ENCODE results near the gene ALDH4A1. TPM values are rescaled to one million over a fixed set of nuclear protein-coding genes. Genes with fewer than 3 reads are reported as not detected.

ALDH4A1 gene
- total RNA-seq, 3 donors from 2014 or later = 2.7 to 7.7 (median 5.6) TPM

DNA sequence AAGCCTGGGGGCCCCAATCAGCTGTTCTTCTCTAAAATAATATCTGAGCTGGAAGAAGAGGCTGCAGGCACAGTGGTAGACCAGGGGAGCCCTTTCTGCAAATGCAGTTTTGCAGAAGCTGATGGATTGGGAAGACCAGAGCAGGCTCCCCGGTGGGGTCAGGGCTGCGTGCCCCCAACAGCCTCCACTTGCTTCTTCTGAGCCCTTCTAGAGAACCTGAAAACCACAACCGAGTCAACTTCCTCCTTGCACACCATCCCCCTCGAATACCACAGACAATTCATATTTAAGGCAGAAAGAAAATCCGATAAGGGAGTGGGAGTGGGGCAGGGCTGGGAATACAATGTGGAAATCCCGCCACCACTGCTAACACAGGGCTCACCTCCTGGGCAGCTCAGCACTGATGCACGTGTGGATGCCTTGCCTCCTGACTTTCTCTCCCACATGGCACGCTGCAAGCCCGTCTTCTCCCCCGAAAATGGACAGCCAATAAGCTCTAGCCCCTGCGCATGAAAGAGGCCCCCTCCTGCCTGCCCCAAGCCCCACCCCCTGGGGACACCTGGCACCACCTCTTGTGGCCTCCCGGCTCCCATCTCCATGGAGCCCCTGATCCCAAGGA is 25.4 kb upstream of the ALDH4A1 start:
- H3K9me3 ChIP-seq = no peaks in the 10 kb centered on the region
- ATAC-seq (peak; percentile 54), DNase-seq (no peak)
- no peaks in the 10 kb centered on the region for H3K36me3 ChIP-seq (ENCODE audit: low read depth)
- no peak overlapping the region for H3K4me3 ChIP-seq
- intact Hi-C loops (cut with DNase I, micrococcal nuclease) = no loop called here
- peaks cover 25% of the 10 kb centered on the region for H3K4me1 ChIP-seq (ENCODE audit: low read depth)
- TF ChIP-seq, protein P1, sequence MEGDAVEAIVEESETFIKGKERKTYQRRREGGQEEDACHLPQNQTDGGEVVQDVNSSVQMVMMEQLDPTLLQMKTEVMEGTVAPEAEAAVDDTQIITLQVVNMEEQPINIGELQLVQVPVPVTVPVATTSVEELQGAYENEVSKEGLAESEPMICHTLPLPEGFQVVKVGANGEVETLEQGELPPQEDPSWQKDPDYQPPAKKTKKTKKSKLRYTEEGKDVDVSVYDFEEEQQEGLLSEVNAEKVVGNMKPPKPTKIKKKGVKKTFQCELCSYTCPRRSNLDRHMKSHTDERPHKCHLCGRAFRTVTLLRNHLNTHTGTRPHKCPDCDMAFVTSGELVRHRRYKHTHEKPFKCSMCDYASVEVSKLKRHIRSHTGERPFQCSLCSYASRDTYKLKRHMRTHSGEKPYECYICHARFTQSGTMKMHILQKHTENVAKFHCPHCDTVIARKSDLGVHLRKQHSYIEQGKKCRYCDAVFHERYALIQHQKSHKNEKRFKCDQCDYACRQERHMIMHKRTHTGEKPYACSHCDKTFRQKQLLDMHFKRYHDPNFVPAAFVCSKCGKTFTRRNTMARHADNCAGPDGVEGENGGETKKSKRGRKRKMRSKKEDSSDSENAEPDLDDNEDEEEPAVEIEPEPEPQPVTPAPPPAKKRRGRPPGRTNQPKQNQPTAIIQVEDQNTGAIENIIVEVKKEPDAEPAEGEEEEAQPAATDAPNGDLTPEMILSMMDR (IDR thresholded peaks at IDR 0.05) = no peak

GRCh38 chr1:18927082-18927653 is 24.8 kb upstream of the ALDH4A1 start:
- TF ChIP-seq, protein P1 (IDR thresholded peaks at IDR 0.05) = no peak
- H3K9me3 ChIP-seq = no peaks in the 10 kb centered on the region
- H3K4me3 ChIP-seq = no peak overlapping the region
- DNase-seq (peak in 2 of 3 donors; percentile 48 to 70), ATAC-seq (peak; percentile 36)
- H3K36me3 ChIP-seq (ENCODE audit: low read depth) = no peaks in the 10 kb centered on the region
- intact Hi-C loops (cut with DNase I, micrococcal nuclease) = no loop called here
- peaks cover 29% of the 10 kb centered on the region for H3K4me1 ChIP-seq (ENCODE audit: low read depth)

GRCh38 chr1:18926315-18927081 is 24.1 kb upstream of the ALDH4A1 start:
- H3K4me1 ChIP-seq (ENCODE audit: low read depth) = peaks cover 29% of the 10 kb centered on the region
- intact Hi-C loops (cut with DNase I, micrococcal nuclease) = no loop called here

DNA sequence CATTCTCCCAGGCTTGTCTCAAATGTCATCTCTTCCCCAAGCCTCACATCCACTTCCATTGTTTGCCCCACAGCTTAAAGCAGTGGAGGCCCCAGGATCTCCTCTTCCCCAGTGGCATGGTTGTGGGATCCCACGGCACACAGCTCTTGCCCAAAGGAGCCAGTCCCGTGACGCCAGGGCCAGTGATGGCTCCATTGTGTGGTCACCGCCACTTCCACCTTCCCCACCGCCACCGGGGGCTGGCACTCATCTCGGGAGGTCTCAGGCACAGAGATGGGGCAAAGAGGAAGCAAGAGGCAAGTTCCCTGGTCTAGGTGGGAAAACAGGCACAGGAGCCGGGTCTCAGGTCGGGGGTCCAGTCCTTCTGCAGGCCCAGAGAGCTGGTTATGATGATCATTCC is 22.9 kb upstream of the ALDH4A1 start:
- Histone ChIP-seq H3K36me3 (ENCODE audit: low read depth) (no peaks in the 10 kb centered on the region), H3K4me3 (no peak overlapping the region), H3K4me1 (ENCODE audit: low read depth) (peaks cover 29% of the 10 kb centered on the region), H3K9me3 (no peaks in the 10 kb centered on the region)
- intact Hi-C loops (cut with DNase I, micrococcal nuclease) = no loop called here
- DNase-seq = no peak
- TF ChIP-seq, protein P1 (IDR thresholded peaks at IDR 0.05) = no peak
- ATAC-seq = no peak

More at GRCh38 chr1:18926315-18927081, 24.1 kb upstream of the ALDH4A1 start:
- DNase-seq (peak; percentile 56 to 83 (median 59)), ATAC-seq (peak; percentile 71)
- Histone ChIP-seq H3K4me3 (no peak overlapping the region), H3K36me3 (ENCODE audit: low read depth) (no peaks in the 10 kb centered on the region), H3K9me3 (no peaks in the 10 kb centered on the region)
- TF ChIP-seq, protein P1 (IDR thresholded peaks at IDR 0.05) = no peak

- TF ChIP-seq, protein P1 (IDR thresholded peaks at IDR 0.05) = no peak
- peaks cover 29% of the 10 kb centered on the region for H3K4me1 ChIP-seq (ENCODE audit: low read depth)
- no peak overlapping the region for H3K4me3 ChIP-seq
- ATAC-seq = no peak
- no peak for DNase-seq
- intact Hi-C loops (cut with DNase I, micrococcal nuclease) = no loop called here
- H3K9me3 ChIP-seq = no peaks in the 10 kb centered on the region
- H3K36me3 ChIP-seq (ENCODE audit: low read depth) = no peaks in the 10 kb centered on the region
These were observed 21.9 kb upstream of the ALDH4A1 start for GRCh38 chr1:18924221-18924691.
